HG03575 (cell line): Measurements from ENCODE around the gene KRTAP5-5.
"Not testable (repeated sequence)": the region's sequence is repeated elsewhere in the genome, so short reads cannot be mapped to it uniquely, and the experiment has no call there.

ENCODE experiments used
- ATAC-seq: cut with Tn5 transposase; IDR thresholded peaks from one replicate; pipeline ENCODE4 v1.9.1; 2021; ENCODE audit not compliant: unreplicated experiment, insufficient number of reproducible peaks, low FRiP score; ENCODE audit errors: extremely low read depth

Gene KRTAP5-5

GRCh38 chr11:1629326-1630185 lies at the start of gene KRTAP5-5:
TSS of gene KRTAP5-5 (plus strand) at chr11:1629775. CDS start at chr11:1629841, 66 bp downstream.
- ATAC-seq, result no peak

- no peak for ATAC-seq
Observed at GRCh38 chr11:1581976-1582375, 47.6 kb upstream of the KRTAP5-5 start.

- not testable (repeated sequence) for ATAC-seq
Observed at GRCh38 chr11:1582909-1583308, 46.7 kb upstream of the KRTAP5-5 start.

- not testable (repeated sequence) for ATAC-seq
Observed at GRCh38 chr11:1584661-1585370, 44.8 kb upstream of the KRTAP5-5 start, which contains the start of gene KRTAP5-1. TSS of gene KRTAP5-1 (minus strand) at chr11:1585283. CDS start at chr11:1585249, 34 bp downstream.

GRCh38 chr11:1586699-1587098 lies 42.9 kb upstream of the KRTAP5-5 start:
- ATAC-seq, result no peak

- ATAC-seq, result not testable (repeated sequence)
Observed at GRCh38 chr11:1589191-1589963, 40.2 kb upstream of the KRTAP5-5 start.

GRCh38 chr11:1589996-1590395 lies 39.6 kb upstream of the KRTAP5-5 start:
- ATAC-seq, result no peak

GRCh38 chr11:1592628-1593027 lies 36.9 kb upstream of the KRTAP5-5 start:
- ATAC-seq, result no peak

- ATAC-seq, result not testable (repeated sequence)
Observed at GRCh38 chr11:1595994-1596575, 33.5 kb upstream of the KRTAP5-5 start.

- not testable (repeated sequence) for ATAC-seq
Observed at GRCh38 chr11:1596576-1597121, 32.9 kb upstream of the KRTAP5-5 start.

- ATAC-seq, result no peak
Observed at GRCh38 chr11:1597331-1597993, 32.1 kb upstream of the KRTAP5-5 start.

- no peak for ATAC-seq
Observed at GRCh38 chr11:1597994-1598380, 31.6 kb upstream of the KRTAP5-5 start, which contains the start of gene KRTAP5-2. TSS of gene KRTAP5-2 (minus strand) at chr11:1598294. CDS start at chr11:1598250, 44 bp downstream.

GRCh38 chr11:1598406-1598805 lies 31.2 kb upstream of the KRTAP5-5 start:
- not testable (repeated sequence) for ATAC-seq

- ATAC-seq, result no peak
Observed at GRCh38 chr11:1598816-1599215, 30.8 kb upstream of the KRTAP5-5 start.

GRCh38 chr11:1600626-1601025 lies 28.9 kb upstream of the KRTAP5-5 start:
- ATAC-seq, result no peak

GRCh38 chr11:1601663-1602062 lies 27.9 kb upstream of the KRTAP5-5 start:
- not testable (repeated sequence) for ATAC-seq

GRCh38 chr11:1603629-1604028 lies 25.9 kb upstream of the KRTAP5-5 start:
- no peak for ATAC-seq

GRCh38 chr11:1604181-1604580 lies 25.4 kb upstream of the KRTAP5-5 start:
- ATAC-seq, result no peak
